GM12878 (cell line): ENCODE data around the gene RTN4R. TPM values are rescaled to one million over a fixed set of nuclear protein-coding genes. Genes with fewer than 3 reads are reported as not detected.

ENCODE experiments used
- ATAC-seq: fragments of 200-7000 bp; cut with Tn5 transposase; 3 replicates; pipeline ENCODE4 v1.9.1; 2020; ENCODE audit warnings: mild to moderate bottlenecking, moderate library complexity
- BruUV-seq: library from RNA; stranded (reverse); fragments of 400-500 nt; replicated peaks from 2 replicates; lab custom pipeline; 2021; lab: Mats Ljungman, UMichigan
- CTCF ChIA-PET: fragments of 300-600 bp; sonication (Branson Sonifier 250); formaldehyde crosslinking; extraction: SDS; loops from one replicate; lab custom pipeline; 2021; ENCODE audit warnings: inconsistent platforms; lab: Yijun Ruan, JAX
- POLR2A ChIA-PET: fragments of 350-600 bp; formaldehyde crosslinking; extraction: SDS; loops from one replicate; lab custom pipeline; 2021; ENCODE audit warnings: inconsistent platforms; lab: Charles Lee
- RAD21 ChIA-PET: fragments of 300-600 bp; sonication (Branson Sonifier 250); formaldehyde crosslinking; loops from one replicate; lab custom pipeline; 2023; ENCODE audit warnings: antibody characterized with exemption; ENCODE audit not compliant: unreplicated experiment; lab: Charles Lee
- SMC1A ChIA-PET: fragments of 300-600 bp; sonication (Branson Sonifier 250); formaldehyde crosslinking; loops from one replicate; lab custom pipeline; 2023; ENCODE audit not compliant: unreplicated experiment, uncharacterized antibody; lab: Charles Lee
- DNase-seq: peaks from one replicate; pipeline ENCODE4 v3.0.0-alpha.2; 2011; ENCODE audit warnings: low read depth, low spot score
- FAIRE-seq: peaks from 3 replicates; lab custom pipeline; 2011; peaks lifted over from hg19 to GRCh38; lab: Jason Lieb, UNC
- H2AFZ ChIP-seq: 2 replicates; pipeline ENCODE4 v1.6.0; 2011; ENCODE audit warnings: low read depth, low read length, control low read depth; ENCODE audit not compliant: control insufficient read depth
- H3K27ac ChIP-seq: 2 replicates; pipeline ENCODE4 v1.5.1; 2011; ENCODE audit warnings: control low read depth; ENCODE audit not compliant: control insufficient read depth, insufficient read depth
- H3K27me3 ChIP-seq, 2 experiments: replicated peaks in 1 of 2; 2 replicates each; pipeline versions ENCODE4 v1.6.0 to v1.6.1; 2011; ENCODE audit warnings: low read length in 1 of 2; ENCODE audit not compliant: control insufficient read depth in 2 of 2, insufficient read depth in 2 of 2
- H3K36me3 ChIP-seq, 2 experiments: 2 replicates each; pipeline ENCODE4 v1.5.1; 2011; ENCODE audit warnings: low read length in 1 of 2; ENCODE audit not compliant: control insufficient read depth in 2 of 2, insufficient read depth in 2 of 2
- H3K4me1 ChIP-seq: 2 replicates; pipeline ENCODE4 v1.6.1; 2011; ENCODE audit warnings: mild to moderate bottlenecking, low read length, moderate library complexity, mixed read lengths; ENCODE audit not compliant: control insufficient read depth, insufficient read depth
- H3K4me2 ChIP-seq: 2 replicates; pipeline ENCODE4 v1.6.0; 2011; ENCODE audit warnings: control low read depth; ENCODE audit not compliant: control insufficient read depth, insufficient read depth
- H3K4me3 ChIP-seq: fragments of 200-600 bp; sonication (generic); 2 replicates; pipeline ENCODE4 v1.5.1; 2016
- H3K79me2 ChIP-seq: 2 replicates; pipeline ENCODE4 v1.6.0; 2011; ENCODE audit warnings: low read length; ENCODE audit not compliant: control insufficient read depth, insufficient read depth
- H3K9ac ChIP-seq: 2 replicates; pipeline ENCODE4 v1.8.0; 2011; ENCODE audit warnings: low read length, control low read depth, mixed read lengths; ENCODE audit not compliant: control insufficient read depth, insufficient read depth
- H3K9me3 ChIP-seq: replicated peaks from 3 replicates; pipeline ENCODE4 v1.5.1; 2011; ENCODE audit warnings: mild to moderate bottlenecking, low read length; ENCODE audit not compliant: control insufficient read depth, insufficient read depth
- H4K20me1 ChIP-seq: 2 replicates; pipeline ENCODE4 v1.6.0; 2011; ENCODE audit not compliant: control insufficient read depth, insufficient read depth
- BHLHE40 ChIP-seq, 2 experiments: fragments of 450-650 bp in 1 of 2; IDR thresholded peaks; 2 replicates each; pipeline ENCODE4 v1.6.1; 2011 to 2017; ENCODE audit warnings: low read depth in 2 of 2, borderline replicate concordance in 1 of 2, improper control_type of control experiment in 1 of 2, low read length in 1 of 2, mild to moderate bottlenecking in 1 of 2
- E2F4 ChIP-seq: IDR thresholded peaks from 2 replicates; pipeline ENCODE4 v1.6.1; 2012; ENCODE audit warnings: low read depth, low read length, improper control_type of control experiment
- ELK1 ChIP-seq: IDR thresholded peaks from 2 replicates; pipeline ENCODE4 v1.6.1; 2012; ENCODE audit warnings: low read depth, low read length, improper control_type of control experiment
- HDAC2 ChIP-seq: fragments of 200-600 bp; sonication (generic); IDR thresholded peaks from 2 replicates; pipeline ENCODE4 v1.6.1; 2017
- IKZF1 ChIP-seq: fragments of 450-650 bp; conservative IDR thresholded peaks from 2 replicates; pipeline ENCODE4 v1.6.1; 2017; ENCODE audit warnings: antibody characterized with exemption, mild to moderate bottlenecking
- IKZF2 ChIP-seq, 2 experiments: fragments of 450-650 bp; IDR thresholded peaks; 2 replicates each; pipeline ENCODE4 v1.6.1; 2017; ENCODE audit warnings: mild to moderate bottlenecking in 2 of 2, moderate library complexity in 2 of 2
- IRF5 ChIP-seq: fragments of 450-650 bp; IDR thresholded peaks from 2 replicates; pipeline ENCODE4 v1.6.1; 2017; ENCODE audit warnings: borderline replicate concordance
- MTA3 ChIP-seq: IDR thresholded peaks from 2 replicates; pipeline ENCODE4 v1.6.1; 2012; ENCODE audit warnings: low read length, inconsistent platforms, borderline replicate concordance
- POLR2A ChIP-seq: IDR thresholded peaks from 2 replicates; pipeline ENCODE4 v1.6.1; 2011; ENCODE audit warnings: low read depth, mild to moderate bottlenecking, low read length
- SIX5 ChIP-seq: IDR thresholded peaks from 2 replicates; pipeline ENCODE4 v1.6.1; 2011; ENCODE audit warnings: mild to moderate bottlenecking, low read depth, low read length, moderate library complexity; ENCODE audit not compliant: severe bottlenecking
- SMAD5 ChIP-seq: IDR thresholded peaks from 2 replicates; pipeline ENCODE4 v1.6.1; 2016; ENCODE audit warnings: antibody characterized with exemption, low read depth
- YBX1 ChIP-seq: fragments of 450-650 bp; IDR thresholded peaks from 2 replicates; pipeline ENCODE4 v1.6.1; 2016; ENCODE audit warnings: antibody characterized with exemption
- WGBS: methylation state at CpG from one replicate; pipeline ENCODE4 v1.1.6; 2016; ENCODE audit warnings: low lambda C conversion rate; ENCODE audit not compliant: insufficient replicate concordance, insufficient coverage; ENCODE audit errors: missing lambda C conversion rate; 5-methylcytosine and 5-hydroxymethylcytosine counted together
- in situ Hi-C: fragments of 300-500 bp; cut with MboI; formaldehyde crosslinking; loops from 9 replicates; pipeline ENCODE4 v1.14.3; 2018; ENCODE audit warnings: mixed read lengths
- intact Hi-C: fragments of 100-400 bp; cut with micrococcal nuclease; formaldehyde crosslinking; loops from one replicate; pipeline ENCODE4 v1.14.2; 2022; ENCODE audit not compliant: unreplicated experiment
- polyA plus RNA-seq, 11 experiments: library from polyadenylated mRNA; depleted of rRNA in 4 of 11; unstranded in 6 of 11; stranded (reverse) in 5 of 11; fragments of >200 nt; fragmentation: Nextera tagmentation in 4 of 11; fragmentation: Illumina TruSeq in 1 of 11; extraction: Ambion mirVana in 4 of 11; extraction: Trizol in 1 of 11; gene quantifications; 1 replicate in 1 of 11; 2 replicates in 10 of 11; pipeline versions ENCODE4 v1.2.1 to v1.2.3, GENCODE V29; 2011 to 2016; ENCODE audit warnings: inconsistent platforms in 2 of 11, missing spikeins in 2 of 11, low read depth in 1 of 11
- total RNA-seq, 4 experiments: library from RNA; depleted of rRNA in 3 of 4; stranded (reverse); fragments of >200 nt in 3 of 4; fragmentation: Illumina TruSeq in 1 of 4; extraction: Trizol in 1 of 4; gene quantifications; 2 replicates each; pipeline versions ENCODE4 v1.2.1 to v1.2.3, GENCODE V29; 2013 to 2021
- TF ChIP-seq, protein P1 (sequence below): fragments of 450-650 bp; IDR thresholded peaks from 2 replicates; pipeline ENCODE4 v1.6.1; 2017; ENCODE audit warnings: mild to moderate bottlenecking, moderate library complexity

The RTN4R gene
- total and polyA plus RNA-seq, 10 of the 15 experiments (the other 5 are each of a cell fraction or from before 2014, with no cell fraction given) = 0.03 to 1.0 (median 0.60) TPM; not detected in 2

DNA sequence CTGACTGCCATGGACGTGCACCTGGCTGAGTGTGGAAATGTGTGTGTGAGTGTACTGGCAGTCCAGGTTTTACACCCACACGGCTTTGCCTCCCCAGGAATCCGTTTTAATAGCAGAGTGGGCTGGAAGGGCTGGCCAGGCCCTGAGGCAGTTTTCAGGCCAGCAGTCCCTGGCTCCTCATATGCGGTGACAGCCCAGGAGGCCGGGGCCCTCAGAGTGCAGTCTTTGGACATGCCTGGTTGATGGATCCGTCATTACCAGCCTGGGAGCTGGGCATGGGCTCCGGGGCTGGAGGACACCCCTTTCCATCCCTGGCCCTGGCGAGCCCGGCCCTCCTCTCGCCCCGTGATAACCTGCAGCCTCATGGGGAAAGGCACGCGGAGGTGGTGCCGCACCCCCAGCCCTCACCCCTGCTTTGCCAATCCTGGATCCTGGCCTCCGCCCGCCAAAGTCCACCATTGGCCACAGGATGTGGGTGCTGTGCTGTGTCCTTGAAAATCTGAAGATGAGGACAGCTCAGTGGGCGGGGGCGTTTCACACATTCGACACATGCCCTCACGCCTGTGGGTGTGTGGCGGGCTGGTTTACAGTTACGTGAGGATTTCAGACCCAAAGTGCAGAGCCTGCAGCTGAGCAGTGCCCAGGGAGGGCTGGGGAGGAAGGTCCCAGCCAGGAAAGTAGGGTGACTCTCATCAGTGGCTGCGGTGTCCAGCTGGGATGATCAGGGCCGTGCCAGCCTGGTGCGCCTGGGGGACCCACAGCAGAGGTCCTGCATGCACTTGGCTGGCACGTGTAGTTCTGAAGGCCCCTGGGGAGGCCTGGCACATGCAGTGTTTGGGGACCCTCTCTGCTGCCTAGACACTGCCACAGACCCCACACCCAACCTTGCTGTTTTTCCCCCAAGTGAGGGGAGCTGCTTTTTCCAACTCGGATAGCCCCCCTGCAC, 55.1 kb downstream of the RTN4R start (continued):
- TF ChIP-seq, protein P1, sequence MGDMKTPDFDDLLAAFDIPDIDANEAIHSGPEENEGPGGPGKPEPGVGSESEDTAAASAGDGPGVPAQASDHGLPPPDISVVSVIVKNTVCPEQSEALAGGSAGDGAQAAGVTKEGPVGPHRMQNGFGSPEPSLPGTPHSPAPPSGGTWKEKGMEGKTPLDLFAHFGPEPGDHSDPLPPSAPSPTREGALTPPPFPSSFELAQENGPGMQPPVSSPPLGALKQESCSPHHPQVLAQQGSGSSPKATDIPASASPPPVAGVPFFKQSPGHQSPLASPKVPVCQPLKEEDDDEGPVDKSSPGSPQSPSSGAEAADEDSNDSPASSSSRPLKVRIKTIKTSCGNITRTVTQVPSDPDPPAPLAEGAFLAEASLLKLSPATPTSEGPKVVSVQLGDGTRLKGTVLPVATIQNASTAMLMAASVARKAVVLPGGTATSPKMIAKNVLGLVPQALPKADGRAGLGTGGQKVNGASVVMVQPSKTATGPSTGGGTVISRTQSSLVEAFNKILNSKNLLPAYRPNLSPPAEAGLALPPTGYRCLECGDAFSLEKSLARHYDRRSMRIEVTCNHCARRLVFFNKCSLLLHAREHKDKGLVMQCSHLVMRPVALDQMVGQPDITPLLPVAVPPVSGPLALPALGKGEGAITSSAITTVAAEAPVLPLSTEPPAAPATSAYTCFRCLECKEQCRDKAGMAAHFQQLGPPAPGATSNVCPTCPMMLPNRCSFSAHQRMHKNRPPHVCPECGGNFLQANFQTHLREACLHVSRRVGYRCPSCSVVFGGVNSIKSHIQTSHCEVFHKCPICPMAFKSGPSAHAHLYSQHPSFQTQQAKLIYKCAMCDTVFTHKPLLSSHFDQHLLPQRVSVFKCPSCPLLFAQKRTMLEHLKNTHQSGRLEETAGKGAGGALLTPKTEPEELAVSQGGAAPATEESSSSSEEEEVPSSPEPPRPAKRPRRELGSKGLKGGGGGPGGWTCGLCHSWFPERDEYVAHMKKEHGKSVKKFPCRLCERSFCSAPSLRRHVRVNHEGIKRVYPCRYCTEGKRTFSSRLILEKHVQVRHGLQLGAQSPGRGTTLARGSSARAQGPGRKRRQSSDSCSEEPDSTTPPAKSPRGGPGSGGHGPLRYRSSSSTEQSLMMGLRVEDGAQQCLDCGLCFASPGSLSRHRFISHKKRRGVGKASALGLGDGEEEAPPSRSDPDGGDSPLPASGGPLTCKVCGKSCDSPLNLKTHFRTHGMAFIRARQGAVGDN = no peak
- peak in 1 of 2 experiments; percentile 39; a peak in 2 of 4 replicates for TF ChIP-seq BHLHE40 (IDR thresholded peaks at IDR 0.05; ENCODE audit: borderline replicate concordance in 1 of 2, low read depth in 2 of 2, low read length in 1 of 2)
- peak; percentile 72 for TF ChIP-seq IKZF1

- no peak overlapping the region for H3K4me2 ChIP-seq
- TF ChIP-seq IRF5 (no peak), HDAC2 (no peak), YBX1 (no peak), MTA3 (no peak), E2F4 (no peak), ELK1 (no peak), IKZF2 (IDR thresholded peaks at IDR 0.05) (no peak), POLR2A (no peak), SIX5 (no peak), SMAD5 (no peak)
These were observed 55.9 kb downstream of the RTN4R start for GRCh38 chr22:20211997-20212753.

More at GRCh38 chr22:20211997-20212753, 55.9 kb downstream of the RTN4R start:
- Histone ChIP-seq H4K20me1 (no peaks in the 10 kb centered on the region), H3K36me3 (no peaks in the 10 kb centered on the region), H2AFZ (no peak overlapping the region), H3K27me3 (no peaks in the 10 kb centered on the region; a peak in 2 of 4 replicates), H3K4me1 (no peaks in the 10 kb centered on the region), H3K9me3 (no peaks in the 10 kb centered on the region), H3K4me3 (no peak overlapping the region), H3K79me2 (no peaks in the 10 kb centered on the region; the same call in 1 of the 2 replicates), H3K27ac (no peak overlapping the region), H3K9ac (no peak overlapping the region)
- ChIA-PET SMC1A (no interaction called here), RAD21 (no interaction called here), CTCF (interaction anchor here (0.7 kb wide), 1 partner anchor 27 kb away, joined by 3 read pairs; no protein-coding TSS in a partner anchor), POLR2A (no interaction called here)
- intact Hi-C loops = no loop called here
- FAIRE-seq = no peak
- in situ Hi-C loops = no loop called here
- ATAC-seq = no peak
- 52% methylated on average over 23 of the region's 26 CpGs for WGBS
- no TSS peak for BruUV-seq
- no peak for DNase-seq
